Prostate gland (tissue), 2 donors: ENCODE results near the gene KLHL20.
A peak's percentile ranks its signal among the peaks of the same experiment; 100 is the strongest.

Experiments
- CTCF ChIP-seq, 4 experiments: fragments of 200-600 bp in 2 of 4; fragments of 450-650 bp in 2 of 4; sonication (generic) in 2 of 4; IDR thresholded peaks; 1 replicate in 3 of 4; 2 replicates in 1 of 4; pipeline ENCODE4 v1.5.1; 2016 to 2019; ENCODE audit warnings: antibody characterized with exemption in 4 of 4, mild to moderate bottlenecking in 2 of 4, moderate library complexity in 2 of 4
- POLR2A ChIP-seq: fragments of 450-650 bp; IDR thresholded peaks from one replicate; pipeline ENCODE4 v1.6.1; 2016; ENCODE audit warnings: antibody characterized with exemption, mild to moderate bottlenecking
- POLR2AphosphoS5 ChIP-seq: sonication (generic); formaldehyde crosslinking; IDR thresholded peaks from one replicate; pipeline ENCODE4 v1.6.1; 2017; ENCODE audit warnings: antibody characterized with exemption

GRCh38 chr1:173744651-173745050 is 29.9 kb downstream of the KLHL20 start:
- peak; percentile 37 for TF ChIP-seq POLR2AphosphoS5
- TF ChIP-seq POLR2A, result no peak
- TF ChIP-seq CTCF (IDR thresholded peaks at IDR 0.05), result no peak
